Epithelial cell of esophagus (primary cell): Measurements from ENCODE around the gene CALD1.

ENCODE experiments used
- DNase-seq: peaks from one replicate; pipeline ENCODE4 v3.0.0; 2010; ENCODE audit warnings: low read depth
- H3K4me3 ChIP-seq: 2 replicates; pipeline ENCODE4 v1.5.1; 2011; ENCODE audit warnings: mild to moderate bottlenecking, low read length, control low read depth
- CTCF ChIP-seq: IDR thresholded peaks from 2 replicates; pipeline ENCODE4 v1.5.1; 2011; ENCODE audit warnings: low read depth, mild to moderate bottlenecking, low read length, control low read depth, inconsistent platforms; ENCODE audit not compliant: insufficient read depth; ENCODE audit errors: missing control alignments

CALD1 gene

GRCh38 chr7:134798155-134798554, 18.7 kb downstream of the CALD1 start:
- H3K4me3 ChIP-seq, result no peak overlapping the region
- no peak for TF ChIP-seq CTCF

GRCh38 chr7:134799377-134799776, 19.9 kb downstream of the CALD1 start:
- TF ChIP-seq CTCF, result no peak
- no peak for DNase-seq
- H3K4me3 ChIP-seq, result no peak overlapping the region

More at GRCh38 chr7:134798155-134798554, 18.7 kb downstream of the CALD1 start:
- DNase-seq, result no peak

GRCh38 chr7:134802762-134803161, 23.3 kb downstream of the CALD1 start:
- no peak for DNase-seq
- no peak overlapping the region for H3K4me3 ChIP-seq
- TF ChIP-seq CTCF, result no peak

GRCh38 chr7:134804351-134804750, 24.9 kb downstream of the CALD1 start:
- DNase-seq, result no peak
- no peak overlapping the region for H3K4me3 ChIP-seq
- no peak for TF ChIP-seq CTCF

- no peak overlapping the region for H3K4me3 ChIP-seq
- no peak for DNase-seq
- TF ChIP-seq CTCF, result no peak
Measured at GRCh38 chr7:134804854-134805253, 25.4 kb downstream of the CALD1 start.

GRCh38 chr7:134806197-134806596, 26.8 kb downstream of the CALD1 start:
- no peak for TF ChIP-seq CTCF
- DNase-seq, result no peak
- H3K4me3 ChIP-seq, result no peak overlapping the region

- no peak overlapping the region for H3K4me3 ChIP-seq
- TF ChIP-seq CTCF, result no peak
- DNase-seq, result no peak
Measured at GRCh38 chr7:134809616-134810015, 30.2 kb downstream of the CALD1 start.
